Natural killer cell treated with Interleukin-12 subunit alpha and Interleukin-12 subunit beta and Interleukin-15 and Interleukin-18, amount 100 ng/mL, for 72 hours (primary cell): ENCODE data around the gene MAPK14. TPM values are rescaled to one million over a fixed set of nuclear protein-coding genes. Genes with fewer than 3 reads are reported as not detected.

ENCODE experiments used
- total RNA-seq, 2 donors: library from RNA; stranded (reverse); gene quantifications; one replicate each; pipeline ENCODE4 v1.2.3, GENCODE V29; 2022

The MAPK14 gene
- total RNA-seq, 2 donors from 2014 or later = 68.4 to 71.4 TPM

Other genes starting within 250 kb of the MAPK14 start
- gene CLPSL1, start 246.8 kb upstream of the MAPK14 start, total RNA-seq = not detected
- gene CLPS, start 230.5 kb upstream of the MAPK14 start, total RNA-seq = not detected
- gene LHFPL5, start 222.5 kb upstream of the MAPK14 start, total RNA-seq = not detected
- 100 to 1,000 TPM in 1 of 2 donors, 10 to 100 TPM in 1; 70.6 to 140 TPM for gene SRPK1, start 106.7 kb upstream of the MAPK14 start, total RNA-seq
- under 1 TPM in 1 of 2 donors, not detected in 1; 0.33 TPM for gene SLC26A8, start 3.2 kb upstream of the MAPK14 start, total RNA-seq
- 10 to 100 TPM; 40.7 to 74.2 TPM for gene MAPK13, start 102.7 kb downstream of the MAPK14 start, total RNA-seq
- 10 to 100 TPM; 37.2 to 43.6 TPM for gene BRPF3, start 168.9 kb downstream of the MAPK14 start, total RNA-seq
- under 1 TPM in 1 of 2 donors, not detected in 1; 0.86 TPM for gene PNPLA1, start 242.3 kb downstream of the MAPK14 start, total RNA-seq